ENCODE results near the gene COL4A2.
A peak's percentile ranks its signal among the peaks of the same experiment; 100 is the strongest.

Gene COL4A2

DNA sequence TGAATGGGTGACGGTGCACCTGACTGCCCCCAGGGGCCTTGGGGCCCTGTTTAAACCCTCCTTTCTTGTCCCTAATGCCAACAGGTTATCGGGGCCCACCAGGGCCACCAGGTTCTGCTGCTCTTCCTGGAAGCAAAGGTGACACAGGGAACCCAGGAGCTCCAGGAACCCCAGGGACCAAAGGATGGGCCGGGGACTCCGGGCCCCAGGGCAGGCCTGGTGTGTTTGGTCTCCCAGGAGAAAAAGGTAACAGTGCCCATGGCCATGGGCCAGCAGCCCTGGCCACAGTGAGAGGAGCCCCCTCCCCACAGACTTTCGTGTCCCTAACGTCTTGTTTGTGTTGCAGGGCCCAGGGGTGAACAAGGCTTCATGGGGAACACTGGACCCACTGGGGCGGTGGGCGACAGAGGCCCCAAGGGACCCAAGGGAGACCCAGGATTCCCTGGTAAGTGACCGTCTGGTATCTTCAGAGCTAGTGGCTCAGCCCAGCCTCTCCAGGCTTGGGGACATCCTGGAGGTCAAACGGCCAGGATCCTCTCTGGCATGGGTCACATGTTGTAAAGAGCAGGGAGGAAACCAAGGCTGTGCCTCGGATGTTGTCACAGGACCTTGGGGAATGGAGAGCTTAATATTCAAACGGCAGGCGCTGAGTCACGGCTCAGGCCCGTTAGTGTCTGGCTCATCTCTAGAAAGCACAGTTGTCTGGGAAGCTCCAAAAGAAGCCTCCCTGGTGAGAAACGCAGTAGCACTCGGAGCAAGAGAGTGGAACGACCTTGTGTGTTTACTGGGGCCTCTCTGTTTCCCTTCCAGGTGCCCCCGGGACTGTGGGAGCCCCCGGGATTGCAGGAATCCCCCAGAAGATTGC, 196.2 kb downstream of the COL4A2 start:
- no peak for DNase-seq

DNA sequence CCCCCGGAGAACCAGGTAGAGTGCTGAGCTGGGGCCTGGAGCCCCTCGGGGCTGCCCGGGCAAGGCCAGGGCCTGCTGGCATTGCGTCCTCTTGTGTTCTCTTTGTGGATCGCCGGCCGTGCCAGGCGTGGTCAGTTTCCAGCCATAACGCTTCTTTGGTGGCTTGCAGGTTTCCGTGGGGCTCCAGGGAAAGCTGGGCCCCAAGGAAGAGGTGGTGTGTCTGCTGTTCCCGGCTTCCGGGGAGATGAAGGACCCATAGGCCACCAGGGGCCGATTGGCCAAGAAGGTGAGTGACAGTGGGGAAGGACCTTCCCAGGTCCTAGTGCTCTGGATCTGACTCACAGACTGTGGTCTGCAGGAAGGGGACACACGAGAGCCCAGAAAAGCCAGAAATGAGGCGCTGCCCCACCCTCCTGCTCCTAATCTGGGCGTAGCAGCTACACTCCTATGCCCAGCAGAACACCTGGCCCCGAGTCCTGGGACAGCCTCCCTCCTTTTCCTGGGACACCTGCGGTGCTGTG, 197.0 kb downstream of the COL4A2 start:
- no peak for DNase-seq

DNA sequence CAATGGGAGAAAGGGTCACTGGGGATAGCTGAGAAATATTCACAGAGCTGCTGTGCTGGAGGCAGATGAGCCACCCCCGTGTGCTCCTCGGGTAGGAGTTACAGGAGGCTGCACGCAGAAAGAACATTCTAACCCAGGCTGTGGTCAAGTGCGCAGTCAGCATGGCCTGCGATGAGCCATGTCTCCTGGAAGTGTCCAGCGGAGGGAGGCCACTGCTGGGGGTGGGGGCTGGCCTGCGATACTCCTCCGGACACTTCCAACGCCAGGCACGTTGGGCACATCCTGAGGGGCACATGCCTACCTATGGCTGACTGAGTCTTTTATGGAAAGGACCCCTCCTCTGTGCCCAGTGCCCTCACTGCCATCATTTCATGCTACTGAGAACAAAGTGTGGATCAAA, 198.5 kb downstream of the COL4A2 start:
- no peak for DNase-seq

DNA sequence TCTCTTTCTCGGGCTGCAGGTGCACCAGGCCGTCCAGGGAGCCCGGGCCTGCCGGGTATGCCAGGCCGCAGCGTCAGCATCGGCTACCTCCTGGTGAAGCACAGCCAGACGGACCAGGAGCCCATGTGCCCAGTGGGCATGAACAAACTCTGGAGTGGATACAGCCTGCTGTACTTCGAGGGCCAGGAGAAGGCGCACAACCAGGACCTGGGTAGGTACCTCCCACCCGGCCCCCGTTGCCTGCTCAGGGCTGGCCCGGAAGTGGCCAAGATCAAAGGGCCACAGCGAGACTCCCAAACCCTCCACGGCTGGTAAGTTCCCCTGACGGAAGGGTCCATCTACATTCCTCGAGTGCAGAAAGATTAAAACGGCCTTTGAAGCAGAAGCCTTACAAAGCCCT, 199.3 kb downstream of the COL4A2 start:
- no peak for DNase-seq

DNA sequence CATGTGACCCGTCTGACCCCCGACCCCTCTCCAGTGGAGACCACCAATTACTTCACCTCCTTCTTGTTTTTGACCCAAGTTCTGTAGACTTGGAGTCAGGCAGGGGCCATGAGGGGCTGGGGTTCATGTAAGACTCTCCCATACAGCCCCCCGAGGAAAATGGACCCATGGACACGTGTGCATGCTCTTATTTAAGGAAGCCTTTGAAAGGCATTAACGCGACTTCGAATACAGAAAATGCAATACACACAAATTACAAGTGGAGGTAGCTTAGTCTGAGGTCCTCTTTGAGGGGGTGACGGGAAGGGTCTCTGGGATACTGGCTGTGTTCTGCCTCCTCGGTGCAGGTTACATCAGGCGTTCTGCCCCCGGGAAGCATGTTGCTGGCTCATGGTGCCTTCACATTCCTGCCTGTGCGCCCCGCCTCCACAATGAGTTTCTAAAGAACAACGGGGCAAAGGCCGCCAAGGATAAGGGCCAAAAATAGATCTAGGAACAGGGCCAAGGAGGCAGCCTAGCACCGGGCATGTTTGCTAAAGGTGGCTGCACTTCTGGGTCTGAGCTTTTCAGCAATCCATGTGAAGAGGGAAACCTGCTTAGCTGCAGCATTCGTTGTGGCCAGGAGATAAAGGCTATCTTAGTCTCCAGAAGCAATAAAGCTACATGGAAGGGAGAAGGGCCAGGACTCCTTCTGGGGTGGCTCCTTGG, 199.9 kb downstream of the COL4A2 start:
- no peak for DNase-seq

DNA sequence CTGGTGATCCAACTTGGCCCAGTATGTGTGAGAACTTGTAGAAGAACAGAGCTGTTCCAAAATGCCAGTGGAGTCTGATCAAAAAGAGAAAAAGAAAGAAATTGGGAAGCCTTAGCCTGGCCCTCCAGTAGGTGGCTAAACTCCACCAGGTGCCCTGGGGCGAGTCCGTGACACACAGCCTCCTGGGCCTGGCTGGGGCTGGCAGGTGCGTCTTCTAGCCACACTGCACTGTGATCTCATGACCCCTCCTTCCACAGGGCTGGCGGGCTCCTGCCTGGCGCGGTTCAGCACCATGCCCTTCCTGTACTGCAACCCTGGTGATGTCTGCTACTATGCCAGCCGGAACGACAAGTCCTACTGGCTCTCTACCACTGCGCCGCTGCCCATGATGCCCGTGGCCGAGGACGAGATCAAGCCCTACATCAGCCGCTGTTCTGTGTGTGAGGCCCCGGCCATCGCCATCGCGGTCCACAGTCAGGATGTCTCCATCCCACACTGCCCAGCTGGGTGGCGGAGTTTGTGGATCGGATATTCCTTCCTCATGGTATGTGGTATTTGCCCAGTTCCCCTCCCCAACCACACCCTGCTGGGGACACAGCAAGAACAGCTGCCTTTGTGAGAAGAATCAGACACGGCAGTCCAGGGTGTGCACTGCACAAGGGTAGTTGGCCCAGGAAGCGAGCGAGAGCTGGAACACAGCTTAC, 200.7 kb downstream of the COL4A2 start:
- no peak for DNase-seq

DNA sequence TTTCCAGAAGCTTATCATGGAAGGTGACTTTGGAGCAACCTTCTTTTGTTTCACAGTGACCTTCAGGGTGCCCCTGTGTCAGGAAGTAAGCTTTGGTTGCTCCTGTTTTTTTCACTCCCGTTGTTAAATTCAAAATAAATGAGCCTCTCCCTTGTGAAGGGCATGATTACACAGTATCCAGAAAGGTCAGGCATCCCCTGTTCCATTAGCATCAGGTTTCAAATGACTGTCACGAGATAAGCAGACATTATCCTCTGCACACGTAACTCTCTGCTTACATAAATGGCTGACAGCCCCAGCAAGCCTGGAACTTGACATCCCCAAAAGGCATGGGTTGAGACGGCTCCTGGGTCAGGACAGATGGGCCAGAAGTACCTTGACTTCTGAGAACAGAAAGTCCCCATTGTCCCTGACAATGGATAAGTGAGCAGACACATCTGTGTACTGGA, 202.4 kb downstream of the COL4A2 start:
- DNase-seq: peak; percentile 17

DNA sequence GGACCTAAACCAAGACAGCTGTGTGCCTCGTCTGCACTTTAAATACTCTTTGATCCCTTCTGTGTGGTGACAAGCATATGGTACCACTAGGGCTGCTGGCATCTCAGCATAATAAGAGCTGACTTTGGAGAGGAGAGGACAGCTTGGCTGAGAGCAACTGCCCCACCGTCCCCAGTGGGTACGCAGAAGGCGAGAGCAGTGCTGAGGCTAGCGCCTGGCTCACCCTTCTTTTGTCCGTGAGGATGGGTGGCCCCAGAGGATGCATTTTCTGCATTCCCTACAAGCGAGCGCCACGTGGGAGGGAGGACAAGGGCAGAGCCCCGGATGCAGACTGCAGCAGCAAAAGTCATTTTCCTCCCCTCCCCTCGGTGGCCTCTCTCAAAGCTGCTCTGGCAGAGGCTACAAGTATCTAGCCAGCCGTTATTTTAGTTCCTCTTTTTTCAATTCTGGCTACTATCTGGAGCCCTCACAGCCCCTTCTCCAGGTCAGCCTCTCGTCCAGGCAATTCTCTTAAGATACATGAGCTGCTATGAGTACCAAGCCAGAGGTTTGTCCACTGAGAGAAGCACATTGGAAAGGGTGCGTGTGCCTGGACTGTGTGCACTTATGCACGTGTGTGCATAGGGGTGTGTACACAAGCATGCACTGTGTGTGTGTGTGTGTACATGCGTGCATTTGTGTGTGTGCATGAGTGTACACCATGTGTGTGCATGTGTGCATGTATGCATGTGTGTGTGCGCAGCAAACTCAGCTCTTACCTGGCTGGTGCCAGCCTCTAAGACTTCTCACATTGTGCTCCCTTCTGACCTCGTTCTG, 203.1 kb downstream of the COL4A2 start:
- DNase-seq: no peak

DNA sequence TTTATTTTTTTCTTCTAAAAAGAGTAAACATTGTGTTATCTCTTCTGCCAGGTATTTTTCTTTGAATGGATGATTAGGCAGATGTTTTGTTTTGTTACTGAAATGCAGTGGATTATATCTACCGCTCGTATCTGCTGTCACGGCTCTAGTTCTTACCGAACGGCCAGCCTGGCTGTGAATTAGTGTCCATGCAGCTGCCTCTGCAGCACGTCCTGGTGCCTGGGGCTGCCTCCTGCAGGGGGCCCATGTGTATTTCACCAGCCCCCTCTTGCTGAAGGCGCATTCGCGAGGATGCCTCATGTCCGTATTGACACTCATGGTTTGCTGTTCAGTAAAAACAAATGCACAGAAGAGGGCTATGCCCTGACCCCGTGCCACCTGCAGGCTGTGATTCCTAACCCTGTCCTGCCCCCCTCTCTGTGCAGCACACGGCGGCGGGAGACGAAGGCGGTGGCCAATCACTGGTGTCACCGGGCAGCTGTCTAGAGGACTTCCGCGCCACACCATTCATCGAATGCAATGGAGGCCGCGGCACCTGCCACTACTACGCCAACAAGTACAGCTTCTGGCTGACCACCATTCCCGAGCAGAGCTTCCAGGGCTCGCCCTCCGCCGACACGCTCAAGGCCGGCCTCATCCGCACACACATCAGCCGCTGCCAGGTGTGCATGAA, 204.6 kb downstream of the COL4A2 start:
- DNase-seq: no peak

DNA sequence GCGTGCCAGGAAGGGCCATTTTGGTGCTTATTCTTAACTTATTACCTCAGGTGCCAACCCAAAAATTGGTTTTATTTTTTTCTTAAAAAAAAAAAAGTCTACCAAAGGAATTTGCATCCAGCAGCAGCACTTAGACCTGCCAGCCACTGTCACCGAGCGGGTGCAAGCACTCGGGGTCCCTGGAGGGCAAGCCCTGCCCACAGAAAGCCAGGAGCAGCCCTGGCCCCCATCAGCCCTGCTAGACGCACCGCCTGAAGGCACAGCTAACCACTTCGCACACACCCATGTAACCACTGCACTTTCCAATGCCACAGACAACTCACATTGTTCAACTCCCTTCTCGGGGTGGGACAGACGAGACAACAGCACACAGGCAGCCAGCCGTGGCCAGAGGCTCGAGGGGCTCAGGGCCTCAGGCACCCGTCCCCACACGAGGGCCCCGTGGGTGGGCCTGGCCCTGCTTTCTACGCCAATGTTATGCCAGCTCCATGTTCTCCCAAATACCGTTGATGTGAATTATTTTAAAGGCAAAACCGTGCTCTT, 205.2 kb downstream of the COL4A2 start:
- no peak for DNase-seq

DNA sequence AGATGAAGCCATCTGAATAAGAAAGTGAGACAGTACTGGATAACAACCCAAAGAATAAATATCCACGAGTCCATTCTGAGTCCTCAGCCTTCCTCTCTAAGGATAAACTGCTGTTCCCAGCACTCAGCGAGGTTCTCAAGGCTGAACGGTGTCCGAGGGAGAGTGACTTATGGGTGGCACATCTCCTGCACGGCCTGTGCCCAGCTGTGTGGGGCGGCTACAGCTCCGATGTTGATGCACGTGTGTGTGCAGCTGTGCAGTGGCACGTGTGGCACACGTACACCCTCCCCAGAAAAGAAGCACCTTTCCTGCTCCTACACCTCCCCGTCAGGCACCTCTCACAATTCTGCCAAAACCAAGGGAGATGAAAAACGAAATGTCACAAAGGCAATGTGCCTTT, 209.4 kb downstream of the COL4A2 start:
- DNase-seq: no peak

DNA sequence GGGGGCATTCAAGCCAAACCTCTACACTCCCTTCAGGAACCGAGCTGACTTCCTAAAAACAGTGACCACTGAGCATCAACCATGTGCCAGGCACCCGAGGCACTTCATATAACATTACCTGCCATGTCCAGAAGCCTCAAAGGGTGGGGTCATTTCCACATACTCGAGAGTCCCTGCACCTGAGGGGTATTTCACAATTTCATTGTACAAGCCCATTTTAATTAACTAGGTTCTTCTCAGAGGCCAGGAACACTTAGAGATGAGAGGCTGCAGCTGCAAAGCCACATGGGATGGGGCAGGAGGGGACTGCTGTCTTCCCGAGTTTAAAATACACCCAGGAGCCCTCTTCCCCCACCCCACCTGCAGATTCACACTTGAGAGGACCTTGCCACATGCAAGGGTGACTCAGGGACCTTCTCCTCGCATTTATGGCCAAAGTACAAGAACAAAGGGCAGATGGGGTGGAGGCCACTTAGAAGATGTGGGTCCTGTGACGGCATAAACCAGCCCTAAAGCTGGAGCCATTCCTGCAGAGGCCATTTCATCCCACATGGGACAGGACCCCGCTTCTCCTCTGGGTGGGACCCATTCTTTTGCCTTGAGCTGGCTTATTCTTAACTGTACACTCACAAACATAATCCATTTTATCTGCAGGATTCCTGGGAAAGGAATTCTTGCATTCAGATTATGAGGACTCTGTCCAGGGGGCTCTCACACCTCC, 210.6 kb downstream of the COL4A2 start:
- no peak for DNase-seq

DNA sequence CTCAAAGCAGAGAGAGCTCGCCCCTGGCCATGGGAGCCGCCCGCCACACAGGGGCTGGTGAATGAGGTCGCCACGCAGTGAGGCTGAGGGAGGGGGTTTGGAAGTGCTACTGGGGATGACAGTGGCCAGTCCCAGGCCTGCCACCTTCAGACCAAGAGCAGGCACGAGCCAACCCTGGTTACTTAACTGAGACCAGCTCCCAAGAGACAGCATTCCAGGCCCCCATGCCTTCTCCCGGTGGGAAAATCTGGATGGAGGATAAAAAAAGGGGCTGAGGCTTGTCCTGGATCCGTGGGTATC, 211.1 kb downstream of the COL4A2 start:
- no peak for DNase-seq

DNA sequence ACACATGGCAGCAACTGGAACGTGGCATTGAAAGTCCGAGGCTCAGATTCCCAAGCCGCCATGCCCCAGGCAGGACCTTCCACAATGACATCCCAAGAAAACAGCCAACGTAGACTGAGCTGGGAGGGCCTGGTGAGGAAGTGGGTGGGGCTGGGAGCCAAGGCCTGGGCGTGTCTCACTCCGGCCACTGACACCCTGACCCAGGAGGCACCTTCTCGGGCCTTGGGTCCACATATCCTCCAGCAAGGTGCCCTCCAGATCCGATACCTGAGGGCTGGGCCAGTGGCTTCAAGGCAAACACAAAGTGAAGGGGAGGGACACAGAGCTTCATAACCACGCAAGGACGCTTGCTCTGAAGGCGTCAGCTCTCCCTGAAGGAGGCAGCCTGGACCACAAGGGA, 211.5 kb downstream of the COL4A2 start:
- DNase-seq: no peak

DNA sequence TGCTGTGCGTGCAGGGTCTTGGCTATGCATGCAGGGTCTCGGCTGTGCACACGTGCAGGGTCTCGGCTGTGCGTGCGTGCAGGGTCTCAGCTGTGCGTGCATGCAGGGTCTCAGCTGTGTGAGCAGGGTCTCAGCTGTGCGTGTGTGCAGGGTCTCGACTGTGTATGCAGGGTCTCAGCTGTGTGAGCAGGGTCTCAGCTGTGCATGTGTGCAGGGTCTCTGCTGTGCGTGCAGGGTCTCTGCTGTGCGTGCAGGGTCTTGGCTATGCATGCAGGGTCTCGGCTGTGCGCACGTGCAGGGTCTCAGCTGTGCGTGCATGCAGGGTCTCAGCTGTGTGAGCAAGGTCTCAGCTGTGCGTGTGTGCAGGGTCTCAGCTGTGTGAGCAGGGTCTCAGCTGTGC, 212.0 kb downstream of the COL4A2 start:
- DNase-seq: no peak

DNA sequence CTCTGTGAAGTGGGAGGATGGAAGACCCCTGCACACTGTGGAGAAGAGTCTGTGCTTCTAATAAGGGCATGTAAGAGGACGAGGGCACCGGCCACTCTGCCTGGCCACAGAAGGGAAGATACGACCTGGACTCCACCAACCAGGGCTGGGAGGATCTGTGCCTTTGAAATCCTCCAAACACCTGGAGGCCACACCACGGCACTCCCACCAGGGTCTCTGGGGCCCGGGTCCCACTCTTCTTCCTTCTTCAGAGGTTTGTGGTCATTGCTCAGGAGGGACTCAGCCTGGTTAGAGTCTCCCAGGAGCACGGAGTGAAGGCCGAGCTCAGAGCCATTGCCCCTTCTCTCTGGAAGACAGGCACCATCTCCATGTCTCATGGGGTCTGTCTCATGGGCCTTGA, 212.4 kb downstream of the COL4A2 start:
- DNase-seq: no peak

DNA sequence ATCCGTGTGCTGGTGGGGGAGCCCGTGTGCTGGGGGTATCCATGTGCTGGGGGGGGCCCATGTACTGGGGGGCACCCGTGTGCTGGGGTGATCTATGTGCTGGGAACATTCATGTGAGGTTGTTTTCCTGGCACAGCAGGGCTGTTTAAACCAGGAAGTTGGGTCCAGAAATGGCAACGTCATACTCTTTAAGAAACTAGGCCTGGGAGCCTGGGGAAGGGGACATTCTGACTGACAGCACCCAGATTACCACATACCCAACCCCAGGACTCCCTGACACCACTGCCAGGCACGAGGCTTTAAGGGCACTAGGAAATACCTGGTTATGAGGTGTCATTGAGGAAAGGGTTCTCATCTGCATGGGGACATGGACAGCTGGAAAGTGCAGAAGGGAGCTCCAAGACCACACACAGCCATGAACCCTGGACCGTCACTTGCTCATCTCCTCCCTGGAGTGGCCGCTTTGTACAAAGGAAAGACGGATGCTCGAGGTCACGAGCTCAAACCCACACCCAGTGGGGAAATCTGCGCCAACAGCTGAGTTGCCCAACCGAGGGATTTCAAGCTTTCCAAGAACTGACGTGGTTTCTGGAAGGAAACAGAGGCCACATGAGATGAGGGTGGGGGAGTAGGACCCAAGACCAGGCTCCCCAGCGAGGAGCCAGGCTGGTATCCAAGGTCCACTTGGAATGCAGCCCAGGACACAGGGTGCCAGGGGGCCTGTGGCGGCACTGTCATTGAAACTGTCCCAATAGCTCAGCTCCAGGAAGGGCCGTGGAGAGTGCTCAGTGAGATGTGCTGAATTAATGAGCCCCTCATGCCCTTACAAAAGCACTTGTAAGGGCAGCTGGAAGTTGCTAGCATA, 213.6 kb downstream of the COL4A2 start:
- DNase-seq: no peak

DNA sequence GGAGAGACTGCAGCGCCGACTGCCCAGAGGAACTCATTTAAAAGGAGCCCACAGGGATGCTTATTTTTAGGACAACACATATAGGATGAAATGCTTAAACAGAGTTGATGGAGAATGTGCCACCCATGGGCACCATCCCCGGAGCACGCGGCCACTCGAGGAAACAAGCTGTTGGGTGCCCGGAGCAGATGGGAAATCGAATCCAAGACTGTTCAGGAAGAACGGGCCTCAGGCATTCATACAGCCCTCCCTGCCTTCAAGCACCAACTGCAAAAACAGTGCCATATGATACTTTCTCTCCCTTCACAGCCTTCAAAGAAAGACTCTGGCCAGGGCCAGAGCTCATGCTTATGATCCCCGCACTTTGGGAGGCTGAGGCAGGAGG, 214.2 kb downstream of the COL4A2 start:
- no peak for DNase-seq

DNA sequence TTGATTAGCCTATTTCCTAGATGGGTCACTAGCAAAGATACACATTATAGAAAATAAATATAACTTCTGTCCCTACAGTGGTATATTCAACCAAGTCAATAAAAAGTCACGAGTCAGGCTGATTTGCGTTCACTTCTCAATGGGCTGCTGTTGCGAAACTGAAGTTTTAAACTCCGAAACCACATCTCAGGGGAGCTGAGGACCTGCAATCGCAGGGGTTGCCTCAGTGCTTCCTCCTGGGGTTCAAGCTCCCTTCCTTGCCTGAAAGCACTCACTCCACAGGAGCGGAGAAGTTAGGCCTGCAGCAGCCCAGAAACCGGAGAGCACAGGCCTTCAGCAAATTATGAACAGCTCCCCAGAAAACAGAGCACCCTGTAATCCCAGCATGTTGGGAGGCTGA, 214.9 kb downstream of the COL4A2 start:
- DNase-seq: no peak

DNA sequence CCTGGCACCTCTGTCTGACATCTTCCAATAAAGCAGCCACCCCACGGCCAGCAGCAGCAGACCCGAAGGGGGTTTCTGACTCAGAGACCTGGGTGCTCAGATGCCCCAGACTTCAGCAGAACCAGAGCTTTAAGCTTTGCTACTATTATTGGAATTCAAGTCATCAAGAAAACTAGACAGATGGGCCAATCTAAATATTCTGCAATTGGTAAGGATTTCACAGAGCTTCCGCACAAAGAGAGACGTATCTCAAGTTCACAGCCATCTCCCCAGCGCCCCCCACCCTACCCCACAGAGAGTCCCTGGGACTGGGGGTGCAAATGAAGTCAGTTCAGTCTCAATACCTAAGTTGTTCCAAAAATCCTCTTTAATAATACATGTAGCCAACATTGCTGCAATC, 215.6 kb downstream of the COL4A2 start:
- DNase-seq: no peak
